Hematopoietic multipotent progenitor cell treated with erythropoietin and hydrocortisone succinate and interleukin-3 and kit ligand, for 4 days (in vitro differentiated cells): ENCODE data around the gene SH2D3C.
"Not testable (repeated sequence)": the region's sequence is repeated elsewhere in the genome, so short reads cannot be mapped to it uniquely, and the experiment has no call there.

Experiments
- DNase-seq: peaks from one replicate; pipeline ENCODE4 v3.0.0-alpha.2; 2015

Gene SH2D3C

DNA sequence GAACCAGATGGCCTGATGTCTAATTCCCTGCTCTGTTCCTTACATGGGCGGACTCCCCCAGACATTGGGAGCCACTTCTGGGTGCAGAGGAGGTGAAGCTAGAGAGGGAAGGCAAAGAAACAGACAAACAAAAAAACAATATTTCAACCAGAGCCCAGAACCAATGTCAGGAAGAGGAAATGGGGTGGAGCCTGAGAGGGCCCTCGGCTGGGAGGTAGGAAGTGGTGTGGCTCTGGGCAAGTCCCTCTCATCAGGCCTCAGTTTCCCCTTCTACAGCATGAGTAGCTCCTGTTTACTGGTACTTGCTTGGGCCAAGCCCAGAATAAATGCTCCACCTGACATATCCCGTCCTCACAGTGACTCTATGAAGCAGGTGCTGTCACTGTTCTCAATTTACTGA lies 11.1 kb downstream of the SH2D3C start:
- DNase-seq, result no peak

DNA sequence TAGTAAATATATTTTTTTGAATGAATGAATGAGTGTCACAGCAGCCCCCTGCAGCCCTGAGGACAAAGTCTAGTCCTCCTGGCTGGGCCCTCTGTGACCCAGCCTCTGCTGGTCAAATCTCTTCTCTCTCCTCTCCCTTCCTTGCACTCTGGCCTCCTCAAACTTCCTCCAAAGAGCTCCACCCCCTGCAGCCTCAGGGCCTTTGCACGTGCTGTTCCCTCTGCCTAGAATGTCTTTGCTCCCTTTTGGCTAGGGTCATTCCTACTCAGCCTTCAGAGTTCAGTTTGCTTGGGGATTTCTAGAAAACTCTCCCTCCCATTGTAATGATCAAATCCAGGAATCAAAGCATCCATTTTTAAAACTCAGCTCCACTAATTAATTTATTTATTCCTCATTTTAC lies 13.0 kb downstream of the SH2D3C start:
- no peak for DNase-seq

DNA sequence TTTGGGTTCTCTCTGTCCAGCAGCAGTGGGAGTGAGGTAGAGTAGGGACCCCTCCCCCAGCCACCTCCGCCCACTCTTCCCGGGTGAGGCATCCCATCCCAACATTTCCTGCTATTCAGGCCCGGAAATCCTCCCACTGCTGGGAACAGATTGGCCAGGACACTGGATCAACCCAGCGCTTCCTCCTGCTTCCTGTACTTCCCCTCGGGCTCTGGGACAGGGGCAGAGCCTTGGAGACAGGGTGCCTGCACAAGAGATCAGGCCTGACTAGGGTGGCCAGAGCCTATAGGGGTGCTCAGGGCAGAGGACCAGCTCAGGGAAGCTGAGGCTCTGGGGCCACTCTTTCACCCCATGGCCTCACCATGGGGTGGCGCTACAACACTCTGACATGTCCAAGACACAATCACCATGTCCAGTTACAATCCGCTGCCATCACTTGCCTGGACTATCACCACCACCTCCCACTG lies 14.5 kb downstream of the SH2D3C start:
- DNase-seq, result peak; percentile 66

DNA sequence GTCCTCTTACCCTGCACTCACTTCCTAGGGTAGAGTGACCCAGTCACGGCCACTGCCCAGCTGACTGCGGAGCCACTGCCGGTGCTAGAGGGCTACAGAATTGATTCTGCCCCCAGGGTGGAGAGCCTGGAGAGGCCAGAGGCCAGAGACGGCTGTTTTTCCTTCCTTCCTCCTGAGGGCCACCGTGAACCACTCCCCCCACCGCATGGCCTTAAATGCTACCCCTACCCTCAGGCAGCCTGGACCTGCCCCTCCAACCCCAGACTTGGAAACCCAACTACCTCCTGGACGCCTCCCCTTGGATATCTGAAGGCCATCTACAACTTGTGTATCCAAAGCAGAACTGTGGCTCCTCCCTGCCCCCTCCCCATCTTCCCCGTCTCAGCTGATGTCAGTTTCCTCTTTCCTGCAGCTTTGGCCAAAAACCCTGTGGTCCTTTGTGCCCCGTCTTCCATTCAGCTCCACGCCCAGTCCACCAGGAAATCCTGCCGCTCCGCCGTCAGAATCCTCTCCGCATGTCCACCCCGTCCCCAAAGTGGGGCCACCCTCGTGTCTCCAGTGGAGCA lies 16.3 kb downstream of the SH2D3C start:
- peak; percentile 67 for DNase-seq

DNA sequence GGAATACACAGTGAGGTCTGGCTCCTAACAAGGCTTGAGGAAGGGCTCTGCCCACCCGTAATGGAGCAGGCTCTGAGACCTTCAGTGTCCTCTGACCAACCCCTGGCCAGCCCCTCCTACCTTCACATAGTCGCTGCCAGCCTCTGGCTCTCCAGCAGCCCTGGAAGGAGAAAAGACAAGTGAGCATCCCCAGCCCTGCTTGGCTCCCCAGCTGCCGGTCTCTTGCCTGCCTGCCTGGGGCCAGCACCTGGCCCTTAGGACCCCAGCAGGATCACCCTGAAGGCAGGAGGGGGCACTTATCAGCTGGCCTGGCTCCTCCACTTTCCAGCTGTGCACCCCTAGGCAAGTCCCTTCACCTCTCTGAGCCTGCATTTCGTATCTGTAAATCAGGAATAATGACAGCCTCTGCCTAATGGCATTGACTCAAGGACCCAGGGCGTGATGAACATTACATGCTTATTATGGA lies 16.9 kb downstream of the SH2D3C start:
- DNase-seq, result no peak

DNA sequence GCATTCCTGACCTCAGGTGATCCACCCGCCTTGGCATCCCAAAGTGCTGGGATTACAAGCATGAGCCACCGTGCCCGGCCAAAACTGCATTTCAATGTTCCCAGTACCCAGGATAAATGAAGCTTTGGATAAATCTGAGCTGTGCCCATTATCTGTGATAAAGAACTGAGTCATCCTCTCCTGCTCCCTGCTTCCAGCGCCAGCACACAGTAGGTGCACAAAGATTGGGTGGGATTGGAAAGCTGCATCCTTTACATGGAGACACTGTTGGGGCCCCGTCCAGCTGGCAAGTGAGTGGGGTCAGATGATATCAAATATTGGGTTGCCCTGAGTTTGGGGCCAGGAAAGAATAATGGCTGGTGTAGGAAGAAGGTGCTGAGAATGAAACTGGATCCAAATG lies 17.4 kb downstream of the SH2D3C start:
- DNase-seq, result no peak

DNA sequence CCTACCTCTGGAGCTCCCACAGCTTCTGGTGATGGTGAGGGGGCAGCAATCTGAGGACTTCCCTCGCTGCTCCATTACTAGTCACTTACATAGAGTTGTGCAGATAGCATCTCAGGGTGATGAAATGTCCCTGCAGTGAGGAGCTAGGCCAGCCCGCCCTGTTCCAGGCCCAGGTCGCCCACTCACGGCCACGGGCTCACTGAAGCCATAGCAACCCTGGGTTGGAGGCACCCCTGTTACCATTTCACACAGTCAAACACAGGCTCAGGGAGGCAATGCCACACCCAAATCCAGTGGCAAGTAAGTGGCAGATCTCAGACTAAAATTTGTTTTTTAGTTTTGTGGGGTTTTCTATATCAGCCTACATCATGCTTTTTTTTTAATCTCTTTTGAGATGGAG lies 19.6 kb downstream of the SH2D3C start:
- peak; percentile 72 for DNase-seq

DNA sequence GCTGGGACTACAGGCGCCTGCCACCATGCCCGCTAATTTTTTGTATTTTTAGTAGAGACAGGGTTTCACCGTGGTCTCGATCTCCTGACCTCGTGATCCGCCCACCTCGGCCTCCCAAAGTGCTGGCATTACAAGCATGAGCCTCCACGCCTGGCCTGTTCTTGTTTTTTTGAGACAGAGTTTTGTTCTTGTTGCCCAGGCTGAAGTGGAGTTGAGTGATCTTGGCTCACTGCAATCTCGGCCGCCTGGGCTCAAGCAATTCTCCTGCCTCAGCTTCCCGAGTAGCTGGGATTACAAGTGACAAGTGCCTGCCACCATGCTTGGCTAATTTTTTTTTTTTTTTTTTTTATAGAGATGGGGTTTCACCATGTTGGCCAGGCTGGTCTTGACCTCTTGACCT lies 21.7 kb downstream of the SH2D3C start:
- not testable (repeated sequence) for DNase-seq

DNA sequence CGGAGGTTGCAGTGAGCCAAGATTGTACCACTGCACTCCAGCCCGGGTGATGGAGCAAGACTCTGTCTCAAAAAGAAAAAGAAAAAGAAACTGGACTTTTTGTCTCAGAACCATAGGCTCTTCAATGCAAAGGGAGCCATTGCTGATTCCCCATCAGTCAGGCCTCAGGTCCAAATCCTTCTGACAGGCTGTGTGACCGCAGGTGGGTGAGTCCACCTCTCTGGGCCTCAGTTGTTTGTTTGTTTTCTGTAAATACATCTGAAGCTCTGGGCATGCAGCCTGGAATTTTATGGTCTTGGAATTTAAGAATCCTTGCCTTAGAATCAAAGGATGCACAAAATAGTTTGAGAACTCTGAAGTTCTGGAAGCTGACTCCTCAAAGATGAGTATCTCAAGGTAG lies 22.2 kb downstream of the SH2D3C start:
- no peak for DNase-seq

DNA sequence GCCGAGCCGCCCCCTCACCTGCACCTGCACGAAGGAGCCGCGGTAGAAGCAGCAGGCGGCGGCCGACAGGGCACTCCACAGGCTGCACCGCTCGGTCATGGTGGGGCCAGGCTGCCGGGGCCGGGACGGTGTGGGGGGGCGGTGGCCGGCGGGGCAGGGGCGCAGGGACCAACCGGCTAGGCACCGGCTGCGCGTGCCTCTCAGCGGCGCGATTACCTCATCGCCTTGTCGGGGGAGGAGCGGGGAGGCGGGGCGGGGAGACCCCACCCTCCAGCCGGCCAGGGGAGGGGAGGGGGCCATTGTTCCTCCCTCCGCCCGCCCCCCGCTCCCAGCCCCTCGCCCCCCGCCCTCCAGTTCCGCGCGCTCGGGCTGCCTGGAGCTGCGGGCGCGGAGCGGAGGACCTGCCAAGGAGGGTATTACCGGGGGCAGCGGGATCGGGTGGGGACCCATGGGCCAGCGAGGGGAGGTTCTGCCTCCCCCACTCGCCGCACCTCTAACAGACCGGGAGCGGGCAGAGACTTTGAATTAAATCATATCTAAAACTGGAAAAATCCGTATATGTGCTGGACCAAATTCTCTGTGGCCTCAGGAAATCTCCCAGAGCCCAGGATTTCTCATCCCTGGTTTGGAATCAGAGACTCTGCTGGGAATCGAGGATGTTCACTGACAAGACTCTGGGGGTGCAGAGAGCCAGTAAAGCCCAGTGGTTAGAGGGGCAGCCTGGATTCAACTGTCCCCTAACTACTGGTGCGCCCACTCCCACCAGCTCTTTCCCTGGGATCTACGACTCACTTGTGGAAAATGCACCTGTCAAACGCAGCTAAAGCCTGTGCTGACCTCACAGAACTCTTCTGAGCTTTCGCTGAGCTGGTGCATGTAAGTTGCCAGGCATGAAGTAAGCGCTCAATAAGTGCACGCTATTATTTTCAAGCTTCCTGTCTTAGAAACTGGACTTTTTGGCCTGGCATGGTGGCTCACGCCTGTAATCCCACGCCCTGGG lies 23.1 kb downstream of the SH2D3C start:
- no peak for DNase-seq

DNA sequence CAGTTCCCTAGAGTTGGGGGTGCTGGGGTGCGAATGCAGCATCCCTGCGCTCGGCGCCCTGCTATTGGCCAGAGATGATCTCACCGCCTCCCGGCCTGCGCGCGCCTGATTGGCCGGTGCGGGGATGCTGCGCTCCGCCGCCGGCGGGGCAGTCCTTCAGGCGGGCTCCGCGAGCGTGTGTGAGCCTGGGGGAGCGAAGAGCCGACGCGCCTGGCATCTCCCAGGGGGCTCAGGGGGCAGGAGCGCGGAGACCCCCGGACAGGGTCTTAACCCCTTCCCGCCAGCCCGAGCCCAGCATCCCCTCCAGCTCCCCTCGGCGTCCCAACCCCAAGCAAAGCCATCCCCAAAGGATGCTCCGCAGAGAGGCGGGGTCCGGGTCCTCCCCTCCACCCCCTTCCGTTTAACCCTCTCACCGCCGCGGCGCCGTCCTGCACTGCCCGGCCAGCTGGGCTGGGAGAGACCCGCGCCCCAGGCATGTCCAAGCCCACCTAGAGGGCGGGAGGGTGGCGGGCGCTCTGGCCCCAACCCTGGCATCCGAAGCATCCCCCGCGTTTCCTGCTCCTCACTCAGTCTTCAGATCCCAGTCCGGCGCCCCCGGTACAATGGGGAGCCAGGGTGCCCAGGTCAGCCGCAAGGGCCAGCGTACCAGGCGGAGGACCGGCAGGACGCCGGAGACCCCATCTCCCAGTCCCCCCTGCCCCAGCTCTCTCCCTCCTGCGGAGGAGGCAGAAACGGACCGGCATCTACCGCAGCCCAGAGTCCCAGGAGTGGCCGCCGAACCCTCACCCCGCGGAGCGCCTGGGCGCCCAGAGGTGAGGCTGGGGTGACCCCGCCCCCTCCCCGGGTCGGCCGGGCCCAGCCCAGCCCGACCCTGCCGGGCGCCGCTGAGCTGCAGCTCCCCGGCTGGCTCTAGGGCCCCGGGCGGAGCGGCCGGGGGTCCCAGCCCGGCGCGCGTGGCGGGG lies 24.1 kb downstream of the SH2D3C start:
- DNase-seq, result no peak

DNA sequence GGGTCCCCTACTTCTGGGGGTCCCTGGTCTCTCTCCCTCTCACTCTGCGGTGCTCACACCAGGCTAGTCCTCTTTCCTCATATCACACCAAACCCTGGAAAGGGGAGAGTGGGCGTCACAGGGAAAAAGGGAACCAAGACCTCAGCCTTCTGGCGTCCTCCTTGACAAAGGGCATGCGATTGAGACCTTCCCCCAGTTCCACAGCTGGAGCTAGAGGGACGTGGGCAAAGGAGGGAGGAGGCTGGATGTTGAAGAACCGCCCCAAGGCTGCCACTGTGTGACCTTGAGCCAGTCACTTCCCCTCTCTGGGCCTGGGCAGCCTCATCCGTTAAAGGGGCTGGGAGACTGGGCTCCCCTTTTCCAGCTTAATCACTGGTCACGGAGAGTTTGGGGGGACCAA lies 24.8 kb downstream of the SH2D3C start:
- no peak for DNase-seq

DNA sequence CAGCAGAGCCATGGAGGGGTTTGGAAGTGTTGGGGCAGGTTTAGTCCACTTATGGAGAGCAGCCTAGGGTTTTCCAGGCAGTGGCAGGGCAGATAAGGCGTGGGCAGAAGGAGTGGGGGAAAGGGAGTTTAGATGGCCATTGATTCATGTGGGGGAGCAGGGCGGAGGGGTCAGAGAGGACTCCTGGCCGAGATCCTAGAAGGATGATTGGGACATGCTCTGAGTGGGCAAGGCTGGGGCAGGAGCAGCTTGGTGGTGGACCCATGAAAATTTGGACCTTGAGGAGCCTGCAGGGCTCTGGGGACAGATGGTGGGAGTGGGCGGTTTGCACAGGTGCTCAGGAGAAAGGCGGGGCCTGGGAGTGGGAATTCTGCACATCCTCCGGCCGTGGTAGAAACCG lies 25.3 kb downstream of the SH2D3C start:
- DNase-seq, result no peak

DNA sequence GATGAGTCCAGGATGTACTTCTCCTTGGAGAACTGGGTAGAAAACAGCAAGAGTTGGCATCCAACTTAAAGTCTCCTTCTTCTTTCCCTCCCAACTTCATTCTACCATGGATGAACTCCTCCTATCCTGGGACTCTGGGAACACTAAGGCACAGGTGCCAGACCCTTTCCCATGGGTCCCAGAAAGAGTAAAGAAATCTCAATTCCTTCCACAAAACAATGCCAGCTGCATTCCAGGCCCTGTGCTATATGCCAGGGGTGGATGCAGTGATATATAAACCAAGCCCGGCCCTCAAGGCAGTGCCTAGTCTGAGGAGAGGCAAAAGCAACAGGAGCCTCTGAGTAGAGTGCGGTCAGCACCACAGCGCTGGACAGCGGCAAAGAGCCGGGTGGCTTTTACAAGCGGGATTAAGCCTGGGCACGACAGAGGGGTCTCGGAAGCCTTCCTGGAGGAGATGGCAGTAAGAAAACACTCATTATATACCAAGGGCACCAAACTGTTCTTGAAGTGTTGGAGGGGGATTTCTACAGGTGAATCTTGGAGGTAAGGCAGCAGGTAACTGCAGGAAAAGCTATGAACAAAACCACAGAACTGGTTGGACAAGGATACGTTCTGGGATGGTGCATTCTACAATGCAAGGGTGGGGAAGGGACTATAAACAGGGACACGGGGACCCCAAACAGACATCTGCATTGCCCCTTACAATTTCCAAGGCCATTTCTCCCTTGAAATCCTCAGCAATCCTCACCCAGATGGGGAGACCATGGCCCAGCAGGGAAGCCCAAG lies 27.0 kb downstream of the SH2D3C start:
- DNase-seq, result peak; percentile 38

DNA sequence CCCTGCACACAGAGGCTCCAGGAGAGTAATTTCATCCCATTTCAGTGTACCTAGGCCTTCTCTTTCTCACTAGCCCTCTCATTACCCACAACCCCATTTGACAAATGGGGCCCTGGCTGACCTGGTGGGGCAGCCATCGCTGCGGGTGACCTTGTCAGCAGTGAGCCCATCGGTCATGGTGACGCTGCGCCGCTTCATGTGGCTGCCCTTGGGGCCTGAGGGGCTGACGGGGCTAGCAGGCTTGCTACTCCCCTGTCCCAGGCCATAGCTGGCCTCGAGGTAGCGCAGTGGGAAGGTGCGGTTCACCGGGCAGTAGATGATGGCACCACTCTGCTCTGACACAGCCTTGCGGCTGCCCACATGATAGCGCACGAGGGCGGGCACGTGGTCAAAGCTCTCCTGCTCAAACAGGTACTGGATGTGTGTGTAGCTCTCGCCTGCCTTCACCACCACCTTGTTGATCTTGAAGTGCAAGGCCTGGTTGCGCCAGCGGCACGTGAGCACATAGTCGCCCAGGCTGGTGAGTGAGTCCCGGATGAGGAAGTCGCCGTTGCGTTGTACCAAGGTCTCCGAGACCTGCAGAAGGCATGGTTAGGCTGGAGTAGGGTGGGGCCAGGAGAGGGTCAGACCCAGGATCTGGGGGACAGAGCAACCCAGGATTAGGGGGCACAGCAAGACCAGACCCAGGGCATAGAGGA lies 29.2 kb downstream of the SH2D3C start:
- DNase-seq, result no peak

DNA sequence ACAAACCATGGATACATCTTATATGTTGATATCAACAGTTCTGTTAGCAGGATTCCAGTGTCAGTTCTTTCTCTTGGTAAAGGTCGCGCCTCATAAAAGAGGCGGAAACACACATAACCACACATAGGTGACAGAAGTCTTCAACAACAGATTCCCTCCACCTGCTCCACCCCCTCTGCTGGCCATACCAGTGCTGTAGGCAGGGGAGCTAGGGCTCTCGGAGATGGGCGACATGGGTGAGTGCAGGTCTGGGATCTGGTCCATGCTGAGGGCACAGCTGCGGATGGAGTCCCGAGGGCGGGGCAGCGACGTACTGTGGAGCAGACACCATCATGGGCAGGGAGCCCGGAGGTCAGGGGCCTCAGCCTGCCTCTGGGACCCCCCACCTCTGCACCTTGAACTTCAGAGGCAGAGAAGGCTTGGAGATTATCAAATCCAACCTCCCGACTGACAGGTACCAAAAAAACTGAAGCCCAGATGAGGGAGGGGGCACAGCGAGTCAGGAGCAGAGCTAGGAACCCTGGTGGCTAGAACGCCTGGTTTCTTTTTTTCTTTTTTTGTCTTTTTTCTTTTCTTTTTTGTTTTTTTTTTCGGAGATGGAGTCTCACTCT lies 31.4 kb downstream of the SH2D3C start:
- no peak for DNase-seq

DNA sequence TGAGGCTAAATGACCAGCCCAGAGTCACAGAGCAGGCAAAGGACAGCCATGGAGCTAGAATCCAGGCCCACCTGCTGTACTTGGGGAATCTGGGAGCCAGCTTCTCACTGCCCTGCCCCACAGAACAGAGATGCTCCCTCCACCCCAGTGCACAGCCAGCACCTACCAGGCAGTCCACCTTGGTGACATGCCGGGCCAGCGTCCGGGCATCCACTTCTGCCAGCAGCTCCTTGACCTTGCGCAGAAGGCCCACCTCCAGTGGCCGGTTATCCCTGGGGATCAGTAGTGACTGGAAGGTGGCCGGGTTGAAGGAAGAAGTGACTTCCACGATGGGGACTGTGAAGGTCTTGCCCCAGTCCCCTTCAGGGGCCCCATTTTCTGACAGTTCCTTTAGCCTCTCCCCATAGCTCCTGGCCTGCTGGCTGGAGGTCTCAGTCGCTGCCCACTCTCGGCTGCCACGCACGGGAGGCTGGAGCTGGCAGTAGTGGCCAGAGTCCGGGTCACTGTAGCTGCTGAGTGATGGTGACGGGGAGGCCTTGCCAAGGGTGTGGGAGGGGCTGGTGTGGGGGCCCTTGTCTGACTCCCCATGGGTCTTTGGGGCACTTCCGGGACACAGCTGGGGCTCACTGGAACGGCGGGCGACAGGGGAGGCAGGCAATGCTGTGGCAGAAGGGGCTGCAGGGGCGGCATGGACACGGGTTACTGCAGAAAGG lies 33.9 kb downstream of the SH2D3C start:
- DNase-seq, result no peak

DNA sequence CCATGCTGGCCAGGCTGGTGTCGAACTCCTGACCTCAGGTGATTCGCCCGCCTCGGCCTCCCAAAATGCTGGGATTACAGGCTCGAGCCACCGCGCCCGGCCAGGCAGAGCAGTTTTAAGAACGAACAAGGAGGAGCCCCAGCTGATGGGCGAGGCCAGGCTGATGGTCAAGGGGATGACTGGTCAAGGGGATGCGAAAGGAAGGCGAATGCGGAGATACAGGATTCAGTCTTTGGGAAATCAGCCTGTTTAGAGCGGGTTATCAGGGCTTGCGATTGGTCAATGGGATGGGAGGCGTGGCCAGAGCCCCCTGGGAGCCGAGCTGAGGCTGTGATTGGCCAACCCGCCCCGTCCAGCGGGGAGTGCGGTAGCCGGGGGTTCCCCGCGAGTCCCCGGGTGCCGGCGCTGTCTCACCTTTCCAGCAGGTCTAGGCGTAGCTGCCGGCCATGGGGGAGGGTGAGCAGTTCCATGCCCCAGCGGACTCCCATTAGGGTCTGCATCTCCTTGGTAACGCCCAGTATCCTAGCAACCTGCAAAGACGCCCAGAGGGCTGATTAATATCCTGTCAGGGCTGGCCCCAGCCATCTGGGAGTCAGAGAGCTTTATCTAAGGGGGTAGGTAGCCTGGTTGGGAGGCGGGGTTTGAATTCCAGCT lies 35.9 kb downstream of the SH2D3C start:
- peak; percentile 48 for DNase-seq

DNA sequence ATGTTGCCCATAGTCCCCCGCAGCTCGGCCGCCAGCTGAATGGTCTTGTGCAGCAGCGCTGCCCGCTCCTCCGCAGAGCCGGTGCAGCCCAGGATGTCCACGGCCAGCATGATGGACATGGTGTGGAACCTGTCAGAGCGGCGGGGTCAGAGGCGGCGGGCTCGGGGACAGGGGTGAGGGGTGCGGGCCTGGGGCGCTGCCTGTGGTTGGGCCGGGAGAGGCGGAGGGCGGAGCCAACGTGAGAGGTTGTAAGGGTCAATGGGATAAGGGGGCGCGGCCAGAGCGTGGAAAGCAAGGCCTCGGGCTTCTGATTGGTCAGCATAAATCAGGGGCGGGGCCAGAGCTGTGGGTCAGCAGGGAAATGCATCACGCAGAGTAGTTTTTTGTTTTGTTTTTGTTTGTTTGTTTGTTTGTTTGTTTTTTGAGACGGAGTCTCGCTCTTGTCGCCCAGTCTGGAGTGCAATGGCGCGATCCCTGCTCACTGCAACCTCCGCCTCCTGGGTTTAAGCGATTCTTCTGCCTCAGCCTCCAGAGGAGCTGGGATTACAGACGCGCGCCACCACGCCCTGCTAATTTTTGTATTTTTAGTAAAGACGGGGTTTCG lies 36.5 kb downstream of the SH2D3C start:
- DNase-seq, result no peak
